HG03060 (cell line): ENCODE data around the gene KRTAP4-9.
"Not testable (repeated sequence)": the region's sequence is repeated elsewhere in the genome, so short reads cannot be mapped to it uniquely, and the experiment has no call there.

ENCODE experiments used
- ATAC-seq: cut with Tn5 transposase; IDR thresholded peaks from one replicate; pipeline ENCODE4 v1.9.1; 2021; ENCODE audit warnings: low read depth, moderate number of reproducible peaks; ENCODE audit not compliant: unreplicated experiment

KRTAP4-9 gene

GRCh38 chr17:41125064-41125463 is 19.9 kb downstream of the KRTAP4-9 start:
- ATAC-seq: no peak

DNA sequence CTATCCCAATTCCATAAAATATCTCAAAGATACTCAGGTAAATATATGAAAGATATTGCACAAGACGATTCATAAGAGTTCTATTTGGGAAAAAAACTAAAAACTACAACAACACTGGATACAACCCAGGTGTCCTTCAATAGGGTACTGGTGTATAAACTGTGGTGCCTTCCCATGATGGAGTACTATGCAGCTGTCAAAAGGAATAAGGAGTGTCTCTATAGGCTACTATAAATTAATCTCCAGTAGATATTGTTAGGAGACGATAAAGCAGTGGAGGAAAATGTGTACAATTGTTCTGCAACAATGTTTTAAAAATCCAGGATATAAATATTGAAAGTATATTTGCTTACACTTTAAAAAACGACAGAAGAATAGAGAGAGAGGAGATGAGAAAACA is 21.2 kb downstream of the KRTAP4-9 start:
- ATAC-seq: no peak

GRCh38 chr17:41127371-41127770 is 22.2 kb downstream of the KRTAP4-9 start:
- no peak for ATAC-seq

DNA sequence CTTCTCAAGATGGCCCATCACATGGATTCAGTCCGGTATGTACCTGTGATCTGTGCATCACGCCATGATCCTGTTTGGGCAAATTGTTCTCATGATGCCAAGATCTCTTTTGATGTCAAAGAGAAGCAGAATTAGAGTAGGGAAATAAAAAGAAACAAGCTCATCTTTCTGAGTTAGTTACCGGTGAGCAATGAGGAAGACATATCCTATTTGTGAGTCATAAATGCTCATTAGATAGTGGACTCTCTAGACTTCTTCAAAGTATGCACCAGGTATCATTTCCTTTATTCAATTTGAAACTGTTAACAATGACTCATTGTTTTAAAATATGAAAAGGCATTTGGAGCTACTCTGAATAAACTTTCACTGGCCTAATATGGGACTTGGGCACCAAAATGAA is 26.8 kb downstream of the KRTAP4-9 start:
- ATAC-seq: no peak

- ATAC-seq: no peak
These were observed 28.9 kb downstream of the KRTAP4-9 start for GRCh38 chr17:41133880-41134735.

- ATAC-seq: not testable (repeated sequence)
These were observed 34.7 kb downstream of the KRTAP4-9 start for GRCh38 chr17:41139865-41140264.

GRCh38 chr17:41140360-41141131 is 35.4 kb downstream of the KRTAP4-9 start, which contains the start of gene KRTAP4-6:
Gene KRTAP4-6, minus strand, starts transcription at chr17:41140544. Its CDS starts 57 bp downstream, at chr17:41140487.
- ATAC-seq: no peak

GRCh38 chr17:41141361-41141760 is 36.2 kb downstream of the KRTAP4-9 start:
- ATAC-seq: no peak

DNA sequence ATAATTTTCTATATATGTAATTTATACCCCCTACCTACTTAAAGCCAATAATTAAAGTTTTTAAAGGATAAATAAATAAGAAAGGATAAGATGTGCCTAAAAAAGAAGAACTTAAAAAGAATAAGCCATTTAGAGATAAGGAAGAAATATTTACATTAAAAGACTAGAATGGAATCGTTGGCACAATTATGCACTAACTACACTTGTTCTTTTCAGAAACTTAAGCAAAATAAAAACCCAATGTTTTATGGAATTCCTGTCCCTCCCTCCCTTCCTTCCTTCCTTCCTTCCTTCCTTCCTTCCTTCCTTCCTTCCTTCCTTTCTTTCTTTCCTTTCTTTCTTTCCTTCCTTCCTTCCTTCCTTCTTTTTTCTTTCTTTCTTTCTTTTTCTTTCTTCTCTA is 39.7 kb downstream of the KRTAP4-9 start:
- ATAC-seq: no peak

GRCh38 chr17:41145261-41145660 is 40.1 kb downstream of the KRTAP4-9 start:
- no peak for ATAC-seq

DNA sequence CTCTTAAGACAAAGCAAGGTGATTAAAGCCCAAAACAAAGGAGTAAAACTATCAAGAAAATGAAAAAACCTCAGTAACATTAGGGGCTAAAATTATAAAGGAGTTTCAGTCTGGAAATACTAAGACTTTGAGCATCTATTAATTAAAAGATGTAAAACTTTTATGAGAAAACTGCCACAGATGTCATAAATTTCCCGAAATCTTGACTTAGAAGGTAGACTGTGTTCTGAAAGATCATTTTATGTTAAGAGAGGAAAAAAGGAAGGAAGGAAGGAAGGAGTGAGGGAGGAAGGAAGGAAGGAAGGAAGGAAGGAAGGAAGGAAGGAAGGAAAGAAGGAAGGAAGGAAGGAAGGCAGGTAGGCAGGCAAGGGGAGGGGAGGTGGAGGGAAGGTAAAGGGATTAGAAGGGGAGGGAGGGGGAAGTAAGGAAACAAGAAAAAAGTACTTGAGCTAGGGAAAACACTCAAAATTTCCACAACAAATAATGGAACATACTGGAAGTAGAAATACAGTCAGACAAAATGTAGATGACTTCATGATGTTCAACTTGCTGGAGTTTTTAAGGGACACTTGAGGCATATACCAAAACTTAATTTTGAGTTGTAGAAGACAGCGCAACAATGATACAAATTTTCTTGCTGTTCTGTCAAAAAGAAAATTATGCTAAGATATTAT is 42.5 kb downstream of the KRTAP4-9 start:
- no peak for ATAC-seq

GRCh38 chr17:41148971-41149651 is 43.9 kb downstream of the KRTAP4-9 start:
- not testable (repeated sequence) for ATAC-seq

DNA sequence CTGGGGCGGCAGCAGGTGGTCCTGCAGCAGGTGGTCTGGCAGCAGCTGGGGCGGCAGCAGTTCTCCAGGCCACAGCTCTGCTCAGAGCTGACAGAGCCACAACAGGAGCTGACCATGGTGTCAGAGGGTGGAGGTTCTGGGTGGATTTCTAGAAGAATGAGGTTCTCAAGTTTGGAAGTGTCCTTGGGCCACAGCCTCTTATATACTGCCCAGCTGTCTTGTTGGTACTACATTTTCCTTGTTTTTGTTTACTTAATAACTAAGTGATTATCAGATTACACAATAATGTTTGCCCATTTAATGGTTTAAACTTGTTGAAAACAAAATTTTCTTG is 44.4 kb downstream of the KRTAP4-9 start, which contains the start of gene KRTAP4-5:
TSS of gene KRTAP4-5 (minus strand) at position 174 of the 334 bp plus-strand sequence. CDS start at position 116, 58 bp downstream.
- ATAC-seq: no peak

DNA sequence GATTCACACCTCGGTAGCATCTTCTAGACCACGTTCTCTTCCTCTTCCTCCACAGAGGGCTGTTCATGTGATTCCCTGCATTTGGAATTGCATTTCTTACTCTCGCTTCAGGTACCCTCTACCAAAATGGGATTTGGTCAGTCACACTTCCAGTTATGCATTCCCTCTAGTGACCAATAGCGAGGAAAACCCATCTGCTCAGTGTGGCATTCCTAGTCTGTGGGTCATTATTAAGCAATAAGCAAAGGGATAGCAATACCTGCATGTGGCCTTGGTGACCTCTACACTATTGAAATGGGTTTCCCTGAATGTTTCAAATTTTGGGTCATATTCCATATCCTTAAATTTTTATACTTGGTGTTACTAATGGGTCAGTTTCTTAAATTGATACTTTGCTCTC is 44.8 kb downstream of the KRTAP4-9 start:
- ATAC-seq: no peak

DNA sequence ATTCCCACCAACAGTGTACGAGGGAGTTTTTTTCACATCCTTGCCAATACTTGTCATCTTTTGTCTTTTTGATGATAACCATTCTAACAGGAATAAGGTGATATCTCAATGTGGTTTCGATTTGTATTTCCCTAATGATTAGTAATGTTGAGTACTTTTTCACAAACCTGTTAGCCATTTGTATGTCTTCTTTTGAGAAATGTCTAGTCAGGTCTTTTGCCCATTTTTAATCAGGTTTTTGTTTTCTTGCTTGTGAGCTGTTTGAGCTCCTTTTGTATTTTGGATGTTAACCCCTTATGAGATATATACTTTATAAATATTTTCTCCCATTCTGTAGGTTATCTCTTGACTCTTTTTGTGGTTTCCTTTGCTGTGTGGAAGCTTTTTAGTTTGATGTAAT is 46.3 kb downstream of the KRTAP4-9 start:
- no peak for ATAC-seq

DNA sequence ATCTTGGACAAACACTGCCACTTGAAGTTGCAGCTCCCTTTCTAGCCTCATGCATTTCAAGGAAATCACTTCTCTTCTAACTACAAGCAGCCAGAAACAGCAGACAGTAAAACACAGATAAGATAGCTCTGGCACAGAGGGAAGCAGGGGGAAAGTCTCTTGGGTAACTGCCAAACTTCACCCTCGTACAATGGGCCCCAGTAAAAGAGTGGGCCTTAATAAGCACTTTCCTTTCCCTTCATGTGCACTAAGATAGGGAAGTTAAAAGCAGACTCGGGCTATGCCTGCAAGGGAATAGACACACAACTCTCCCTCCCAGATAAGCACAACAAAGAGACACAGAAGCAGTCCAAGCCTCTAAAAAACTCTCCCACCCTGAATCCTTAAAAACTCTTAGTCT is 48.7 kb downstream of the KRTAP4-9 start:
- no peak for ATAC-seq
